Measurements from ENCODE around the gene GREB1L.

GRCh38 chr18:21298351-21298750 lies 56.3 kb downstream of the GREB1L start:
- TF ChIP-seq CTCF (conservative IDR thresholded peaks at IDR 0.05 in 1 of 2, IDR thresholded peaks at IDR 0.05 in 1 of 2; ENCODE audit: low read depth in 1 of 2, low read length in 2 of 2), result no peak
- no peak for TF ChIP-seq EZH2 (IDR thresholded peaks at IDR 0.05; ENCODE audit: low read length, missing control alignments)

Data from fibroblast of lung (primary cell).